NCI-H510A treated with DMSO at 0.1 percent for 48 hours (cell line): Measurements from ENCODE around the gene ANGPTL3.

Experiments used
- DNase-seq: peaks from one replicate; lab custom pipeline; 2025; lab: John Stamatoyannopoulos, UW

The ANGPTL3 gene

GRCh38 chr1:62628506-62628905, 31.2 kb downstream of the ANGPTL3 start:
- DNase-seq: no peak

GRCh38 chr1:62637392-62638105, 40.2 kb downstream of the ANGPTL3 start:
- no peak for DNase-seq

- no peak for DNase-seq
These were observed 46.0 kb downstream of the ANGPTL3 start for GRCh38 chr1:62643283-62643682.

GRCh38 chr1:62652387-62652786, 55.1 kb downstream of the ANGPTL3 start:
- no peak for DNase-seq

- DNase-seq: no peak
These were observed 57.4 kb downstream of the ANGPTL3 start for GRCh38 chr1:62654744-62655143.
